ENCODE measurements around the gene PLIN3.

DNA sequence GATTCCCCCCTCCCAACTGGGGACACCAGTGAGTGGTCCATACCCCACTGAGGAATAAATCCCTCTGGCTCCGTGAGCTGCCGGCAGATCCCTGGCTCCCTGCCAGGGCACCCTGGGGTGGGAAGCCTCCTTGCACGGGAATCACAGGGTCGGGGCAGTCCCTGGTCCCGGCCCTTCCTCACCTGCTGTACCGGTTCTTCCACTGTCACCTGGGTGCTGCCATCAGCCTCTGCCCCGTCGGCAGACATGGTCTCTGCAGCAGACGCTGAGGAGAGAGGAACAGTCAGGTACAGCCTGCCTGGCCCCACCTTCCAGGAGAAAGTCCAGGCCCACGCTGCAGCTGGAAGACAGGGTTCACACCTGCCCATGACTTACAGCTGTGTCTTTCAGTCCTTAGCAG lies 6.3 kb downstream of the PLIN3 start:
- no peak for TF ChIP-seq POLR2A (IDR thresholded peaks at IDR 0.05)
- TF ChIP-seq, protein P1, sequence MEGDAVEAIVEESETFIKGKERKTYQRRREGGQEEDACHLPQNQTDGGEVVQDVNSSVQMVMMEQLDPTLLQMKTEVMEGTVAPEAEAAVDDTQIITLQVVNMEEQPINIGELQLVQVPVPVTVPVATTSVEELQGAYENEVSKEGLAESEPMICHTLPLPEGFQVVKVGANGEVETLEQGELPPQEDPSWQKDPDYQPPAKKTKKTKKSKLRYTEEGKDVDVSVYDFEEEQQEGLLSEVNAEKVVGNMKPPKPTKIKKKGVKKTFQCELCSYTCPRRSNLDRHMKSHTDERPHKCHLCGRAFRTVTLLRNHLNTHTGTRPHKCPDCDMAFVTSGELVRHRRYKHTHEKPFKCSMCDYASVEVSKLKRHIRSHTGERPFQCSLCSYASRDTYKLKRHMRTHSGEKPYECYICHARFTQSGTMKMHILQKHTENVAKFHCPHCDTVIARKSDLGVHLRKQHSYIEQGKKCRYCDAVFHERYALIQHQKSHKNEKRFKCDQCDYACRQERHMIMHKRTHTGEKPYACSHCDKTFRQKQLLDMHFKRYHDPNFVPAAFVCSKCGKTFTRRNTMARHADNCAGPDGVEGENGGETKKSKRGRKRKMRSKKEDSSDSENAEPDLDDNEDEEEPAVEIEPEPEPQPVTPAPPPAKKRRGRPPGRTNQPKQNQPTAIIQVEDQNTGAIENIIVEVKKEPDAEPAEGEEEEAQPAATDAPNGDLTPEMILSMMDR (IDR thresholded peaks at IDR 0.05) = no peak

Measured in esophagus squamous epithelium (tissue), 4 donors.